OCI-LY3 (cell line): Measurements from ENCODE around the gene SLC6A6.

Source experiments
- H2AFZ ChIP-seq: fragments of 200-600, 300-600 bp; shearing (Covaris generic); 2 replicates; pipeline ENCODE4 v1.6.0; 2014; ENCODE audit warnings: antibody characterized with exemption, low read depth, low read length
- H3K27ac ChIP-seq: fragments of 200-600, 300-600 bp; sonication (generic); 2 replicates; pipeline ENCODE4 v1.5.1; 2014; ENCODE audit warnings: mild to moderate bottlenecking, low read length, moderate library complexity, mixed read lengths
- H3K27me3 ChIP-seq: fragments of 200-600, 300-600 bp; sonication (generic); 2 replicates; pipeline ENCODE4 v1.6.1; 2014; ENCODE audit warnings: low read depth, low read length, mixed read lengths
- H3K36me3 ChIP-seq: fragments of 200-600, 300-600 bp; sonication (generic); replicated peaks from 2 replicates; pipeline ENCODE3; 2014; ENCODE audit warnings: low read depth, low read length, mixed read lengths
- H3K4me1 ChIP-seq: fragments of 300-600, 200-600 bp; sonication (generic); 2 replicates; pipeline ENCODE4 v1.6.1; 2014; ENCODE audit warnings: low read length, mixed read lengths
- H3K4me2 ChIP-seq: fragments of 200-600, 300-600 bp; sonication (generic); 2 replicates; pipeline ENCODE4 v1.6.1; 2014; ENCODE audit warnings: low read length, mixed read lengths
- H3K4me3 ChIP-seq: fragments of 300-600, 200-600 bp; sonication (generic); 2 replicates; pipeline ENCODE4 v1.5.1; 2014; ENCODE audit warnings: antibody characterized with exemption, mild to moderate bottlenecking, low read length, moderate library complexity
- H3K79me2 ChIP-seq: fragments of 300-600, 200-600 bp; shearing (Covaris generic); 2 replicates; pipeline ENCODE4 v1.6.1; 2014; ENCODE audit warnings: mild to moderate bottlenecking, low read length, mixed read lengths
- H3K9ac ChIP-seq: fragments of 300-600, 200-600 bp; shearing (Covaris generic); 2 replicates; pipeline ENCODE4 v1.6.0; 2014; ENCODE audit warnings: mild to moderate bottlenecking, low read length, moderate library complexity
- H3K9me3 ChIP-seq: fragments of 200-600, 300-600 bp; shearing (Covaris generic); 2 replicates; pipeline ENCODE4 v1.6.1; 2014; ENCODE audit warnings: low read length, mixed read lengths; ENCODE audit not compliant: insufficient read depth
- H4K20me1 ChIP-seq: fragments of 200-600, 300-600 bp; sonication (generic); 2 replicates; pipeline ENCODE4 v1.6.1; 2016; ENCODE audit warnings: low read length, mixed read lengths; ENCODE audit not compliant: insufficient read depth
- EZH2phosphoT487 ChIP-seq: fragments of 200-600 bp; shearing (Covaris generic); IDR thresholded peaks from 2 replicates; pipeline ENCODE4 v1.6.1; 2018; ENCODE audit warnings: antibody characterized with exemption, mixed run types, low read depth
- TF ChIP-seq, protein P1 (sequence below): fragments of 200-600, 300-600 bp; sonication (generic); IDR thresholded peaks from 2 replicates; pipeline ENCODE4 v1.5.1; 2014; ENCODE audit warnings: antibody characterized with exemption, low read length, low read depth

Gene SLC6A6

DNA sequence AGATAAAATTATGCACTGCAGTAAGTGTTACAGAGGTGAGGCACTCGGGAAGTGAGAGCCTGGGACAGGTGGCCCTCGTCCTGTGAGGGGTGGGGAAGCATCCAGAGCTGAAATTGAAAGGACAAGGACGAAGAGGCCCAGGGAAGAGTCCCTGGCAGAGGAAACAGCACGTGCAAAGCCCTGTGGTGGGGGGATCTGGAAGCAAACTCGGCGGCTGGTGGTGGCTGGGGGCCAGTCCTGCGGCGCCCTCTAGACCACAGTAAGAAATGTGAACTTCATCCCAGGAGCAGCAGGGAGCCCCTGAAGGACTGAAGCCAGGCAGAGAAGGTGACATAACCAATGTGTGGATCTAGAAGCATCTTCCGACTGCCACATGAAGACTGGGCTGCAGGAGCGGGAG, 94.9 kb downstream of the SLC6A6 start:
- H3K4me3 ChIP-seq, result no peak overlapping the region
- no peak overlapping the region for H3K27ac ChIP-seq
- H3K4me2 ChIP-seq, result no peak overlapping the region
- no peaks in the 10 kb centered on the region for H3K27me3 ChIP-seq
- H2AFZ ChIP-seq, result no peak overlapping the region
- no peaks in the 10 kb centered on the region for H3K4me1 ChIP-seq
- no peaks in the 10 kb centered on the region for H3K36me3 ChIP-seq
- no peaks in the 10 kb centered on the region for H4K20me1 ChIP-seq
- no peak overlapping the region for H3K9ac ChIP-seq
- H3K9me3 ChIP-seq, result no peaks in the 10 kb centered on the region
- no peaks in the 10 kb centered on the region for H3K79me2 ChIP-seq
- TF ChIP-seq, protein P1, sequence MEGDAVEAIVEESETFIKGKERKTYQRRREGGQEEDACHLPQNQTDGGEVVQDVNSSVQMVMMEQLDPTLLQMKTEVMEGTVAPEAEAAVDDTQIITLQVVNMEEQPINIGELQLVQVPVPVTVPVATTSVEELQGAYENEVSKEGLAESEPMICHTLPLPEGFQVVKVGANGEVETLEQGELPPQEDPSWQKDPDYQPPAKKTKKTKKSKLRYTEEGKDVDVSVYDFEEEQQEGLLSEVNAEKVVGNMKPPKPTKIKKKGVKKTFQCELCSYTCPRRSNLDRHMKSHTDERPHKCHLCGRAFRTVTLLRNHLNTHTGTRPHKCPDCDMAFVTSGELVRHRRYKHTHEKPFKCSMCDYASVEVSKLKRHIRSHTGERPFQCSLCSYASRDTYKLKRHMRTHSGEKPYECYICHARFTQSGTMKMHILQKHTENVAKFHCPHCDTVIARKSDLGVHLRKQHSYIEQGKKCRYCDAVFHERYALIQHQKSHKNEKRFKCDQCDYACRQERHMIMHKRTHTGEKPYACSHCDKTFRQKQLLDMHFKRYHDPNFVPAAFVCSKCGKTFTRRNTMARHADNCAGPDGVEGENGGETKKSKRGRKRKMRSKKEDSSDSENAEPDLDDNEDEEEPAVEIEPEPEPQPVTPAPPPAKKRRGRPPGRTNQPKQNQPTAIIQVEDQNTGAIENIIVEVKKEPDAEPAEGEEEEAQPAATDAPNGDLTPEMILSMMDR, result peak; percentile 23
- TF ChIP-seq EZH2phosphoT487, result no peak

DNA sequence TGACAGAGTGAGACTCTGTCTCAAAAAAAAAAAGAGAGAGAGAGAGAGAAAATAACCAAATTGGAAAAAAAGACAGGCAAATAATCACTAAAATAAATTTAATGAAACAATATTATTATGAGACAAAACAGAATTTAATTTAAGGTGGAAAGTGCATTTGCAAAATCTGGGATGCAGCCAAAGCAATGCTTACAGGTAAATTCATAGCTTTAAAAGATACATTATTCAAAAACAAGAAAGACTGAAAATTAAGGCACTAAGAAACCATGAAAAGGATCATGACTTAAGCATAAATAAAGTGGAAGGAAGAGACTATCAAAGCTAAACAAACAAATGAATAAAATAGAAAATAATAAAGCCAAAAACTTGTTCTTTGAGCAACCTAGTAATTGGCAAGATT, 100.1 kb downstream of the SLC6A6 start:
- Histone ChIP-seq H3K27ac (no peak overlapping the region), H3K36me3 (no peaks in the 10 kb centered on the region), H3K4me1 (no peaks in the 10 kb centered on the region), H2AFZ (no peak overlapping the region), H3K79me2 (no peaks in the 10 kb centered on the region), H3K27me3 (no peaks in the 10 kb centered on the region), H3K4me3 (no peak overlapping the region), H3K9me3 (peaks cover 4% of the 10 kb centered on the region; the same call in 1 of the 2 replicates), H3K9ac (no peak overlapping the region), H3K4me2 (no peak overlapping the region), H4K20me1 (no peaks in the 10 kb centered on the region)
- no peak for TF ChIP-seq EZH2phosphoT487
- TF ChIP-seq, protein P1, result no peak

DNA sequence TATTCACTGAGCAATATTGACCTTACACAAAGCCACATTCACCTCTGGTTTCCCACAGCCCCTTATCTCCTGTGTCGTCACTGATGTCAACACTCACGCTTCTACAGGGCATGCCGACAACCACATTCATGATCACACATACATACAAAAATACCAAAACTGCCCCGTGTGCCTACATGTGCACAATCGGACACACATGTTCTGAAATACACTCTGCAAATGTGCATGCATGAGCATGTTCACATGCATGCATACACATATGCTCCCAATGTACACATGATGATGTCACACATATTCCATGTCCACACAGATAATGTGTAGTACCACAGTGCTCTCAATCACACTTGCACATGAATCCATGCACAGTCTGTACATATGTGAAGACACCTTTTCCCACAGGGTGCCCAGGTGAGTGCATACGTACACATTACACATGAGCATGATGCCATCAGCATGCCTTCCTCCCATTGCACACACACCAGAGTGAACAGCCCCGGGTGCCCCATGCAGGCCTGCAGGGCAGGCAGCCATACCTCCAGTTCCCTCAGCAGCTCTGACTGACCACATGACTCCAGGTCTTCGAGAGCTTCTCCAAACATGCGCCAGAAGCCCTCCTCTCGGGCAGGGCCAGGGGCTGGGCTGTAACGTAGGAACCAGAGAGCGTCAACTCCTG, 100.8 kb downstream of the SLC6A6 start:
- Histone ChIP-seq H3K4me3 (no peak overlapping the region), H3K27me3 (no peaks in the 10 kb centered on the region), H3K36me3 (no peaks in the 10 kb centered on the region), H3K79me2 (no peaks in the 10 kb centered on the region), H3K4me2 (no peak overlapping the region), H4K20me1 (no peaks in the 10 kb centered on the region), H3K9me3 (peaks cover 4% of the 10 kb centered on the region; the same call in 1 of the 2 replicates), H3K27ac (no peak overlapping the region), H2AFZ (no peak overlapping the region), H3K4me1 (no peaks in the 10 kb centered on the region), H3K9ac (no peak overlapping the region)
- TF ChIP-seq, protein P1, result no peak
- TF ChIP-seq EZH2phosphoT487, result no peak

DNA sequence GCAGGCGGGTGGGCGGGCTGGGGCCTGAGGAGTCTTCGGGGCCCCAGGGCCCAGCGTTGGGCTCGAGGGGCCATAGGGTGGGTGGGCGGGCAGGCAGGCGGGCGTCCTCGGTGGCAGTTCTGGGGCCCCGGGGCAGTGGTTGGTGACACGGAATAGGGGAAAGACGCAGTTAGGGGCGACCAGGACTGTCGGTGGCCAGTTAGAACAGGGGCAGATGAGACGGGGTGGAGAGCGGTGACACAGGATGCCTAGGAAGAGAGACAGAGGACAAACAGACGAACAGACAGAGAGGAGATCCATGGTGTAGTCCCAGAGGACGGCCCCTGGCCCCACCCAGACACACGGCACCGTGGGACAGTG, 101.3 kb downstream of the SLC6A6 start:
- TF ChIP-seq EZH2phosphoT487, result no peak
- TF ChIP-seq, protein P1, result no peak
- Histone ChIP-seq H3K27ac (no peak overlapping the region), H3K27me3 (no peaks in the 10 kb centered on the region), H4K20me1 (no peaks in the 10 kb centered on the region), H3K4me2 (no peak overlapping the region), H3K9me3 (peaks cover 4% of the 10 kb centered on the region; the same call in 1 of the 2 replicates), H3K36me3 (no peaks in the 10 kb centered on the region), H3K4me1 (no peaks in the 10 kb centered on the region), H3K4me3 (no peak overlapping the region), H3K9ac (no peak overlapping the region), H3K79me2 (no peaks in the 10 kb centered on the region), H2AFZ (no peak overlapping the region)
